WTC11 (cell line): ENCODE data around the gene ORC3. TPM values are rescaled to one million over a fixed set of nuclear protein-coding genes. Genes with fewer than 3 reads are reported as not detected.
"Not testable (repeated sequence)": the region's sequence is repeated elsewhere in the genome, so short reads cannot be mapped to it uniquely, and the experiment has no call there.

ENCODE experiments used
- ATAC-seq: fragments of 200-7000 bp; cut with Tn5 transposase; 2 replicates; pipeline ENCODE4 v1.10.0; 2021; ENCODE audit warnings: mild to moderate bottlenecking, moderate library complexity
- CTCF ChIA-PET: fragments of 300-600 bp; sonication (Branson Sonifier 250); formaldehyde crosslinking; loops from one replicate; lab custom pipeline; 2021; ENCODE audit warnings: antibody characterized with exemption; lab: Charles Lee
- POLR2A ChIA-PET: fragments of 350-600 bp; sonication (Branson Sonifier 250); formaldehyde crosslinking; loops from one replicate; lab custom pipeline; 2021; ENCODE audit warnings: antibody characterized with exemption; lab: Charles Lee
- DNase-seq: peaks from one replicate; pipeline ENCODE4 v3.0.0; 2021; ENCODE audit warnings: low spot score
- H3K27ac Mint-ChIP-seq: 2 replicates; pipeline ENCODE4 v1.8.0; 2021; ENCODE audit warnings: mixed read lengths
- H3K27me3 Mint-ChIP-seq: 2 replicates; pipeline ENCODE4 v1.8.0; 2021; ENCODE audit warnings: low read depth, mild to moderate bottlenecking, moderate library complexity, mixed read lengths
- H3K36me3 Mint-ChIP-seq: 2 replicates; pipeline ENCODE4 v1.8.0; 2021; ENCODE audit warnings: mixed read lengths
- H3K4me1 Mint-ChIP-seq: 2 replicates; pipeline ENCODE4 v1.8.0; 2022; ENCODE audit warnings: mixed read lengths
- H3K4me3 Mint-ChIP-seq: 2 replicates; pipeline ENCODE4 v1.8.0; 2021; ENCODE audit warnings: mild to moderate bottlenecking, moderate library complexity, mixed read lengths
- H3K9me3 Mint-ChIP-seq: 2 replicates; pipeline ENCODE4 v1.8.0; 2021; ENCODE audit warnings: mixed read lengths
- ATF3 ChIP-seq: sonication (generic); formaldehyde crosslinking; conservative IDR thresholded peaks from 2 replicates; pipeline ENCODE4 v1.8.1; 2022; ENCODE audit warnings: mild to moderate bottlenecking, missing genetic modification reagents
- CDX4 ChIP-seq: fragments of 250-450 bp; sonication (Bioruptor Pico); IDR thresholded peaks from 2 replicates; pipeline ENCODE4 v1.9.0; 2021; ENCODE audit warnings: moderate library complexity, mild to moderate bottlenecking, inconsistent platforms, borderline replicate concordance
- CREM ChIP-seq: sonication (generic); formaldehyde crosslinking; IDR thresholded peaks from 2 replicates; pipeline ENCODE4 v1.8.1; 2022; ENCODE audit warnings: mild to moderate bottlenecking, missing genetic modification reagents, moderate library complexity
- EMX1 ChIP-seq: fragments of 250-450 bp; sonication (Bioruptor Pico); IDR thresholded peaks from 2 replicates; pipeline ENCODE4 v1.8.0; 2021; ENCODE audit warnings: mild to moderate bottlenecking
- FOXJ3 ChIP-seq: sonication (generic); formaldehyde crosslinking; IDR thresholded peaks from 2 replicates; pipeline ENCODE4 v1.9.0; 2021; ENCODE audit warnings: missing genetic modification reagents, mild to moderate bottlenecking, borderline replicate concordance
- FOXP4 ChIP-seq: sonication (generic); formaldehyde crosslinking; IDR thresholded peaks from 2 replicates; pipeline ENCODE4 v1.8.0; 2022; ENCODE audit warnings: mild to moderate bottlenecking, missing genetic modification reagents
- KAT7 ChIP-seq: sonication (generic); formaldehyde crosslinking; IDR thresholded peaks from 2 replicates; pipeline ENCODE4 v1.8.1; 2023; ENCODE audit warnings: missing genetic modification reagents, mild to moderate bottlenecking, borderline replicate concordance
- MYBL2 ChIP-seq: sonication (generic); formaldehyde crosslinking; IDR thresholded peaks from 2 replicates; pipeline ENCODE4 v1.8.1; 2023; ENCODE audit warnings: mild to moderate bottlenecking, moderate library complexity, missing genetic modification reagents
- NFE2L1 ChIP-seq: sonication (generic); formaldehyde crosslinking; IDR thresholded peaks from 2 replicates; pipeline ENCODE4 v1.8.1; 2023; ENCODE audit warnings: missing genetic modification reagents
- NR2C2 ChIP-seq: sonication (generic); formaldehyde crosslinking; IDR thresholded peaks from 2 replicates; pipeline ENCODE4 v1.8.0; 2022; ENCODE audit warnings: mild to moderate bottlenecking, missing genetic modification reagents
- RELA ChIP-seq: sonication (generic); formaldehyde crosslinking; IDR thresholded peaks from 2 replicates; pipeline ENCODE4 v1.8.1; 2022; ENCODE audit warnings: missing genetic modification reagents, mild to moderate bottlenecking, borderline replicate concordance
- RORB ChIP-seq: fragments of 250-450 bp; sonication (Bioruptor Pico); IDR thresholded peaks from 2 replicates; pipeline ENCODE4 v1.9.0; 2021; ENCODE audit warnings: mild to moderate bottlenecking
- ZNF671 ChIP-seq: fragments of 250-450 bp; sonication (Bioruptor Pico); IDR thresholded peaks from 2 replicates; pipeline ENCODE4 v1.8.0; 2021; ENCODE audit warnings: mild to moderate bottlenecking
- total RNA-seq: library from RNA; stranded (reverse); gene quantifications from 3 replicates; pipeline ENCODE4 v1.2.3, GENCODE V29; 2021
- TF ChIP-seq, protein P1 (sequence below): sonication (generic); formaldehyde crosslinking; IDR thresholded peaks from 2 replicates; pipeline ENCODE4 v1.8.1; 2023; ENCODE audit warnings: mild to moderate bottlenecking, missing genetic modification reagents
- TF ChIP-seq, protein P2 (sequence below): fragments of 250-450 bp; sonication (Bioruptor Pico); IDR thresholded peaks from 2 replicates; pipeline ENCODE4 v1.9.0; 2021; ENCODE audit warnings: mild to moderate bottlenecking
- TF ChIP-seq, protein P3 (sequence below): sonication (generic); formaldehyde crosslinking; conservative IDR thresholded peaks from 2 replicates; pipeline ENCODE4 v1.8.1; 2023; ENCODE audit warnings: mild to moderate bottlenecking, low read depth, missing genetic modification reagents, moderate library complexity

ORC3 gene
- total RNA-seq, 1 experiment from 2014 or later, result 50.7 TPM

- no peak for ATAC-seq
- ChIA-PET POLR2A (no interaction called here), CTCF (no interaction called here)
- Mint-ChIP-seq H3K4me3 (no peak overlapping the region), H3K36me3 (no peaks in the 10 kb centered on the region; the same call in 1 of the 2 replicates), H3K9me3 (no peaks in the 10 kb centered on the region), H3K4me1 (peaks cover 86% of the 10 kb centered on the region), H3K27ac (no peak overlapping the region), H3K27me3 (no peaks in the 10 kb centered on the region)
- TF ChIP-seq FOXJ3, result no peak
- no peak for TF ChIP-seq ZNF671 (CRISPR knock-in tag)
- TF ChIP-seq, protein P1, sequence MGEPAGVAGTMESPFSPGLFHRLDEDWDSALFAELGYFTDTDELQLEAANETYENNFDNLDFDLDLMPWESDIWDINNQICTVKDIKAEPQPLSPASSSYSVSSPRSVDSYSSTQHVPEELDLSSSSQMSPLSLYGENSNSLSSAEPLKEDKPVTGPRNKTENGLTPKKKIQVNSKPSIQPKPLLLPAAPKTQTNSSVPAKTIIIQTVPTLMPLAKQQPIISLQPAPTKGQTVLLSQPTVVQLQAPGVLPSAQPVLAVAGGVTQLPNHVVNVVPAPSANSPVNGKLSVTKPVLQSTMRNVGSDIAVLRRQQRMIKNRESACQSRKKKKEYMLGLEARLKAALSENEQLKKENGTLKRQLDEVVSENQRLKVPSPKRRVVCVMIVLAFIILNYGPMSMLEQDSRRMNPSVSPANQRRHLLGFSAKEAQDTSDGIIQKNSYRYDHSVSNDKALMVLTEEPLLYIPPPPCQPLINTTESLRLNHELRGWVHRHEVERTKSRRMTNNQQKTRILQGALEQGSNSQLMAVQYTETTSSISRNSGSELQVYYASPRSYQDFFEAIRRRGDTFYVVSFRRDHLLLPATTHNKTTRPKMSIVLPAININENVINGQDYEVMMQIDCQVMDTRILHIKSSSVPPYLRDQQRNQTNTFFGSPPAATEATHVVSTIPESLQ, result no peak
- TF ChIP-seq RORB (CRISPR knock-in tag), result no peak
- TF ChIP-seq FOXP4 (CRISPR knock-in tag), result no peak
- no peak for DNase-seq
Measured at GRCh38 chr6:87692086-87692485, 102.2 kb downstream of the ORC3 start.

DNA sequence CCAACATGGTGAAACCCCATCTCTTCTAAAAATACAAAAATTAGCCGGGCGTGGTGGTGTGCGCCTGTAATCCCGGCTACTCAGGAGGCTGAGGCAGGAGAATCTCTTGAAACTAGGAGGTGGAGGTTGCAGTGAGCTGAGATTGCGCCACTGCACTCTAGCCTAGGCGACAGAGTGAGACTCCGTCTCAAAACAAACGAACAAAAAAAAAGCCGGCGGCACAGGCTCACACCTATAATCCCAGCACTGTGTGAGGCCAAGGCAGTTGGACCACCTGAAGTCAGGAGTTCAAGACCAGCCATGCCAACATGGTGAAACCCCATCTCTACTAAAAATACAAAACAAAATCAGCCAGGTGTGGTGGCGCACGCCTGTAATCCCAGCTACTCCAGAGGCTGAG lies 106.9 kb downstream of the ORC3 start:
- ATAC-seq, H3K9me3 Mint-ChIP-seq, DNase-seq, H3K27me3 Mint-ChIP-seq, H3K27ac Mint-ChIP-seq, CTCF ChIA-PET: not testable (repeated sequence)
- Mint-ChIP-seq H3K4me1 (peaks cover 58% of the 10 kb centered on the region), H3K4me3 (peak overlapping the region; percentile 98), H3K36me3 (peaks cover 24% of the 10 kb centered on the region)
- POLR2A ChIA-PET, result interaction anchor here (0.7 to 1.1 kb wide), 2 partner anchors 76 to 543 kb away, joined by 6 to 7 read pairs; no protein-coding TSS in a partner anchor

DNA sequence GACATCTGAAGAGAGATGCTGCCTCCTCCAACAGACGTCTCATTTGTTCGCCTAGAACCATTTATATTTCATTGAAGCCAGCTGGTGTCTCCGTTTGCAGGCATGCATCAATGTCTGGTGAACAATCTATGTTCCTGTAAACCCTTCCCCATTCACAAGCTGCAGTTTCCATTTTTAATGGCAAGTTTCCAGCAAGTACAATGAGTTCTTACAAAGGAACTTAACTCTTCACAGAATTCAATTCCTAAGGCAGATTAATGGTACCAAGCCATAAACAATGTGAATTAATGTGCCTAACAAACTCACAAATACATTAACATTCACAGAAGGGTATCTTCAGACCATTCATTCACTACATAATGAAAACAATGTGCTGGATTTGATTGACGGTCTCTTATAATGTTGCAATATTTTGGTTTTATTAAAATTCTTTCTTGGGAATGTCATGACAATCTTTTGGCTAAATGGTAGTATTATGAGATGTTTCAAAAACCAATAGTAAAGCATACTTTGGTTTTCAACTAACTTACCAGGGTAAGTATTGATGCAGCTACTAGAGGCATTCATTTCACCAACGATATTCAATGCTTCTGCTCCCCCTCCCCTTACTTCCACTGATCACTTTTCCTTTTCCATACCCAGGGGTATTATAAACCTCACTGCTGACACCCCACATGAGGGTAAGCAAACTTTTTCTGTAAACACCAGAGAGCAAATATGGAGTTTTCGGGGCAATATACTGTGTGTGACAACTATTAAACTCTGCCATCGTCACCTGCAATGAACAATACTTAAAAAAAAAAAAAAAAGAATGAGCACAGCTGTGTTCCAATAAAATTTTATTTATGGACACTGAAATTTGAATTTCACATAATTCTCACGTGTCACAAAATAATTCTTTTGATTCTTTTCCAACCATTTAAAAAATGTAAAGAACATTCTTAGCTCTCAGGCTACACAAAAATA lies 107.9 kb downstream of the ORC3 start:
- peak overlapping the region; percentile 98 for H3K4me3 Mint-ChIP-seq
- H3K4me1 Mint-ChIP-seq, result peaks cover 50% of the 10 kb centered on the region
- peaks cover 24% of the 10 kb centered on the region for H3K36me3 Mint-ChIP-seq
- CTCF ChIA-PET, result interaction anchor here (0.7 to 0.9 kb wide), 2 partner anchors 18 to 1167 kb away, joined by 3 to 5 read pairs; no protein-coding TSS in a partner anchor
- ATAC-seq (no peak), DNase-seq (no peak)
- H3K27ac Mint-ChIP-seq, result peak overlapping the region; percentile 90; the same call in 1 of the 2 replicates
- H3K9me3 Mint-ChIP-seq, result no peaks in the 10 kb centered on the region
- POLR2A ChIA-PET, result interaction anchor here (0.7 to 1.1 kb wide), 2 partner anchors 29 to 75 kb away, joined by 5 to 6 read pairs; no protein-coding TSS in a partner anchor
- TF ChIP-seq, protein P2, sequence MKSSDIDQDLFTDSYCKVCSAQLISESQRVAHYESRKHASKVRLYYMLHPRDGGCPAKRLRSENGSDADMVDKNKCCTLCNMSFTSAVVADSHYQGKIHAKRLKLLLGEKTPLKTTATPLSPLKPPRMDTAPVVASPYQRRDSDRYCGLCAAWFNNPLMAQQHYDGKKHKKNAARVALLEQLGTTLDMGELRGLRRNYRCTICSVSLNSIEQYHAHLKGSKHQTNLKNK (CRISPR knock-in tag), result no peak
- TF ChIP-seq KAT7 (CRISPR knock-in tag), result no peak
- no peak for TF ChIP-seq NR2C2 (CRISPR knock-in tag)
- TF ChIP-seq MYBL2, result no peak
- TF ChIP-seq FOXJ3, result no peak
- TF ChIP-seq, protein P3, sequence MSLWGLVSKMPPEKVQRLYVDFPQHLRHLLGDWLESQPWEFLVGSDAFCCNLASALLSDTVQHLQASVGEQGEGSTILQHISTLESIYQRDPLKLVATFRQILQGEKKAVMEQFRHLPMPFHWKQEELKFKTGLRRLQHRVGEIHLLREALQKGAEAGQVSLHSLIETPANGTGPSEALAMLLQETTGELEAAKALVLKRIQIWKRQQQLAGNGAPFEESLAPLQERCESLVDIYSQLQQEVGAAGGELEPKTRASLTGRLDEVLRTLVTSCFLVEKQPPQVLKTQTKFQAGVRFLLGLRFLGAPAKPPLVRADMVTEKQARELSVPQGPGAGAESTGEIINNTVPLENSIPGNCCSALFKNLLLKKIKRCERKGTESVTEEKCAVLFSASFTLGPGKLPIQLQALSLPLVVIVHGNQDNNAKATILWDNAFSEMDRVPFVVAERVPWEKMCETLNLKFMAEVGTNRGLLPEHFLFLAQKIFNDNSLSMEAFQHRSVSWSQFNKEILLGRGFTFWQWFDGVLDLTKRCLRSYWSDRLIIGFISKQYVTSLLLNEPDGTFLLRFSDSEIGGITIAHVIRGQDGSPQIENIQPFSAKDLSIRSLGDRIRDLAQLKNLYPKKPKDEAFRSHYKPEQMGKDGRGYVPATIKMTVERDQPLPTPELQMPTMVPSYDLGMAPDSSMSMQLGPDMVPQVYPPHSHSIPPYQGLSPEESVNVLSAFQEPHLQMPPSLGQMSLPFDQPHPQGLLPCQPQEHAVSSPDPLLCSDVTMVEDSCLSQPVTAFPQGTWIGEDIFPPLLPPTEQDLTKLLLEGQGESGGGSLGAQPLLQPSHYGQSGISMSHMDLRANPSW, result no peak
- no peak for TF ChIP-seq ATF3
- no peak for TF ChIP-seq NFE2L1 (CRISPR knock-in tag)
- TF ChIP-seq CREM, result no peak
- no peak for TF ChIP-seq EMX1
- no peak for TF ChIP-seq RELA (CRISPR knock-in tag)
- no peak for TF ChIP-seq CDX4
- H3K27me3 Mint-ChIP-seq, result no peaks in the 10 kb centered on the region
